ENCODE results near the gene SLC38A10. TPM values are rescaled to one million over a fixed set of nuclear protein-coding genes. Genes with fewer than 3 reads are reported as not detected.

SLC38A10 gene
- total and polyA plus RNA-seq, 4 donors = 22.3 to 118 (median 70.8) TPM

DNA sequence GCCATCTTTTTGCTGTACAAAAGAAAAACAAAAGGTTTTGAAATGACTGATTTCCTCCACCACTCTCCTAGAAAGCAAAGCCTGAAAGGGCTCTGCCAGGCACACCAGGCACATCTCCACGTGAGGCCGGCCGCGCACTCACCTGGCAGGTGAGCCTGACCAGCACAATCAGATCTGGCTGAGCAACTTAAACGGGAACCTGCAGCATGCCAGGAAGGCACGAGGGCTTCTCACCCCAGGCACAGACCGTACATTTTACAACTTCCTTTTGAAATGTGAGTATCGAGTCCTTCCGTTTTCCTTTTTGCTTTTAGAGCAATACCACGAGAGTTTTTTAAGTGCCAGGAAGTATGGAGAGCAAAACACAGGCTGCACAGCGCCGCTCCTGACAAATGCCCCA, 22.5 kb downstream of the SLC38A10 start:
- no peaks in the 10 kb centered on the region for H3K27me3 ChIP-seq (ENCODE audit: control insufficient read depth in 1 of 2, insufficient read depth in 2 of 2, low read length in 1 of 2)
- no peaks in the 10 kb centered on the region for H3K36me3 ChIP-seq (ENCODE audit: control insufficient read depth in 1 of 2, insufficient read depth in 2 of 2, low read length in 1 of 2)
- no peak for ATAC-seq (ENCODE audit: low FRiP score)
- intact Hi-C loops (cut with DNase I) = no loop called here
- 90 to 91% methylated on average over 12 of the region's 12 CpGs for WGBS, 2 donors
- no peak overlapping the region for H3K4me3 ChIP-seq (ENCODE audit: low read length in 2 of 2)
- no peak for DNase-seq
- H3K9me3 ChIP-seq (ENCODE audit: control insufficient read depth, low read length) = no peaks in the 10 kb centered on the region
- no peak overlapping the region for H3K27ac ChIP-seq (ENCODE audit: low read depth in 1 of 2, low read length in 2 of 2)
- H3K4me1 ChIP-seq (ENCODE audit: control insufficient read depth in 1 of 2, insufficient read depth in 2 of 2, low read length in 2 of 2) = no peaks in the 10 kb centered on the region

DNA sequence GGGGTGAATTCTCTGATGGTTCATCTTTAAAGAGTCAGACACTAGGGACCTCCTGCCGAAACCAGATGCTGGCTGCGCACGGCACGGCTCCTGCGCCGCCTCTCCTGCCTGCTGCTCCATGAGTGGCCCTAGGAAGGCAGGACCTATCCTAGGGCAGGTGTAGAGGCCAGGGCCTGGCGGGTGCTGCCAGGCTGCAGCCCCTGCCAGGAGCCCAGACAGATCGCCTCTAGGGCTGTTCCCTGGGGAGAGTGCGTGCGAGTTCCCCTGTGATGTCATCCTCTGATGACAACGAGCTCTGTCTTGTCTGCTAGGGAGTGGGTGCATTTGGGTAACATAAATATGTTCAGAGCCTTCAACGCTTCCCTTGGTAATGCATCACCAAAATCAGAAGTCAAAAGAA, 23.9 kb downstream of the SLC38A10 start:
- ATAC-seq (ENCODE audit: low FRiP score) = no peak
- no peak for DNase-seq
- Histone ChIP-seq H3K36me3 (ENCODE audit: control insufficient read depth in 1 of 2, insufficient read depth in 2 of 2, low read length in 1 of 2) (no peaks in the 10 kb centered on the region), H3K9me3 (ENCODE audit: control insufficient read depth, low read length) (no peaks in the 10 kb centered on the region), H3K27ac (ENCODE audit: low read depth in 1 of 2, low read length in 2 of 2) (no peak overlapping the region), H3K4me3 (ENCODE audit: low read length in 2 of 2) (no peak overlapping the region), H3K27me3 (ENCODE audit: control insufficient read depth in 1 of 2, insufficient read depth in 2 of 2, low read length in 1 of 2) (no peaks in the 10 kb centered on the region), H3K4me1 (ENCODE audit: control insufficient read depth in 1 of 2, insufficient read depth in 2 of 2, low read length in 2 of 2) (no peaks in the 10 kb centered on the region)
- WGBS, 2 donors = 92 to 94% methylated on average over 12 of the region's 12 CpGs
- intact Hi-C loops (cut with DNase I) = no loop called here

DNA sequence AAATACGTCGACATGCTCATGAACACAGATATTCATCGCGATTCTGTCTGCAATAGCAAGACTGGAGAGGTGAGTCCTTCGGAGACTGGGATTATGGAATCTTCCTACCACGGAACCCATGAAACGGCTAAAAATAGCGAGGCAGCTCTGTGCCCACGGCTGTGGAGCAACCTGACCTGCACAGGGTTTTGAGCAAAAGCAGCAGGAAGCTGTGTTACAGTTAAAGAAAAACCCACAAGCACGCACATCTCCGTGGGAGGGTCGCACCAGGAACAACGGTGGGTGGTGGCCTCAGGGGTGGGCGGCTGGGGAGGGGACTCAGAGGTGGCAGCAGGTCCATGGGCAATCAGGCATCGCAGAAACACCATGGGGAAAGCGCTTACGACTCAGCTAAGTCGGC, 24.8 kb downstream of the SLC38A10 start:
- Histone ChIP-seq H3K27me3 (ENCODE audit: control insufficient read depth in 1 of 2, insufficient read depth in 2 of 2, low read length in 1 of 2) (no peaks in the 10 kb centered on the region), H3K4me1 (ENCODE audit: control insufficient read depth in 1 of 2, insufficient read depth in 2 of 2, low read length in 2 of 2) (no peaks in the 10 kb centered on the region), H3K4me3 (ENCODE audit: low read length in 2 of 2) (no peak overlapping the region), H3K36me3 (ENCODE audit: control insufficient read depth in 1 of 2, insufficient read depth in 2 of 2, low read length in 1 of 2) (no peaks in the 10 kb centered on the region), H3K9me3 (ENCODE audit: control insufficient read depth, low read length) (no peaks in the 10 kb centered on the region), H3K27ac (ENCODE audit: low read depth in 1 of 2, low read length in 2 of 2) (no peak overlapping the region)
- intact Hi-C loops (cut with DNase I) = no loop called here
- no peak for DNase-seq
- WGBS, 2 donors = 89 to 93% methylated on average over 18 of the region's 18 CpGs
- ATAC-seq (ENCODE audit: low FRiP score) = no peak

DNA sequence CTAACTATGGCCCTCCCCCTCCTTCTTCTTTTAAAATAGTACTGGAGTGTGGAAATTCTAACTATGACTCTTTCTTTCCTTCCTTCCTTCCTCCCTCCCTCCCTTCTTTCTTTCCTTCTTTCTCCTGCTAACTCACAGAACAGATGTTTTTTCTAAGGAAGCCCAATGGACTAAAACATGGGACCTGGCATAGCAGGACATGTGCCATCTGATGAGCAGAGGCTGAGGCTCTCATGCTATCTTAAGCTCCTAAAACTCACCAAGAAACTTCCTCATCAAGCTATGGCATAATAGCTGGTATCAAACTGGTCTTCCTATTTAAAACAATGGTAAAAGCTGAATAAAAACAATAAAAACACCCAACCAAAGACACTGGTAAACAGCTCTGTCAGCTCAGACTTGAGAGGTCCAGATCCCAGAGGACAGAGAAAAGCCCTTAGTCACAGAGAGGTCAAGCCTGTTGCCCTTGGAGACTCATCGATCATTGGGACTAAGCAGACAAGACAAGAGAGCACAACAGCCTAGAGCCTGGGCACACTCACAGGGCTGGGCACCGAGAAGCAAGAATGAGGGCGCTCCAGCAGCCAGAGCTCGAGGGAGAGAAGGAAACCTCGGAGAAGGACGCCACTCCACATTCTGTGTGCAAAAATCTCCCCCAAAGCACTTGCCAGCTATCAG, 27.6 kb downstream of the SLC38A10 start:
- DNase-seq (no peak), ATAC-seq (ENCODE audit: low FRiP score) (no peak)
- Histone ChIP-seq H3K36me3 (ENCODE audit: control insufficient read depth in 1 of 2, insufficient read depth in 2 of 2, low read length in 1 of 2) (peaks cover 0 to 2% of the 10 kb centered on the region in 2 donors), H3K4me1 (ENCODE audit: control insufficient read depth in 1 of 2, insufficient read depth in 2 of 2, low read length in 2 of 2) (no peaks in the 10 kb centered on the region), H3K4me3 (ENCODE audit: low read length in 2 of 2) (no peak overlapping the region), H3K9me3 (ENCODE audit: control insufficient read depth, low read length) (no peaks in the 10 kb centered on the region), H3K27me3 (ENCODE audit: control insufficient read depth in 1 of 2, insufficient read depth in 2 of 2, low read length in 1 of 2) (no peaks in the 10 kb centered on the region), H3K27ac (ENCODE audit: low read depth in 1 of 2, low read length in 2 of 2) (no peak overlapping the region)
- intact Hi-C loops (cut with DNase I) = no loop called here
- WGBS, 2 donors = 85 to 91% methylated on average over 6 of the region's 6 CpGs

DNA sequence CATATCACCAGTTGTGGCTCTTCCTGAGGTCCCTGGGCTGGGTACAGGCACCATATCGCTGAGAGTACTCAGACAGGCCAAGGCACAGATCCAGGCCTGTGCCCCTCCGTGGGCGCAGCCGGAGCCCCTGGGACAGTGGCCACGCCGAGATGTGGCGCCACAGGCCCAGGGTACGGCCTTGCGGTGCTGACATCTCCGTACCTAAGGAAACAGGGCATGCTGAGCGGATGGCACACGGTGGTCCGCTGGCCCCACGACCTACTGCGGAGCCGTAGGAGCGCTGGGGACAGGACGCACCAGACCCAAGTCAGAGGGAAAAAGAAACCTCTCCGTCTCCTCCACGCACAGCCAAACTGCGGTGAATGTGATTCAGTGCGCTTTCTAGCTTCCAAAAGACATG, 29.5 kb downstream of the SLC38A10 start:
- Histone ChIP-seq H3K4me3 (ENCODE audit: low read length in 2 of 2) (no peak overlapping the region), H3K9me3 (ENCODE audit: control insufficient read depth, low read length) (no peaks in the 10 kb centered on the region), H3K36me3 (ENCODE audit: control insufficient read depth in 1 of 2, insufficient read depth in 2 of 2, low read length in 1 of 2) (peaks cover 0 to 2% of the 10 kb centered on the region in 2 donors), H3K4me1 (ENCODE audit: control insufficient read depth in 1 of 2, insufficient read depth in 2 of 2, low read length in 2 of 2) (no peaks in the 10 kb centered on the region), H3K27me3 (ENCODE audit: control insufficient read depth in 1 of 2, insufficient read depth in 2 of 2, low read length in 1 of 2) (no peaks in the 10 kb centered on the region), H3K27ac (ENCODE audit: low read depth in 1 of 2, low read length in 2 of 2) (no peak overlapping the region)
- DNase-seq (no peak), ATAC-seq (ENCODE audit: low FRiP score) (no peak)
- intact Hi-C loops (cut with DNase I) = no loop called here
- WGBS, 2 donors = 97 to 98% methylated on average over 22 of the region's 22 CpGs

DNA sequence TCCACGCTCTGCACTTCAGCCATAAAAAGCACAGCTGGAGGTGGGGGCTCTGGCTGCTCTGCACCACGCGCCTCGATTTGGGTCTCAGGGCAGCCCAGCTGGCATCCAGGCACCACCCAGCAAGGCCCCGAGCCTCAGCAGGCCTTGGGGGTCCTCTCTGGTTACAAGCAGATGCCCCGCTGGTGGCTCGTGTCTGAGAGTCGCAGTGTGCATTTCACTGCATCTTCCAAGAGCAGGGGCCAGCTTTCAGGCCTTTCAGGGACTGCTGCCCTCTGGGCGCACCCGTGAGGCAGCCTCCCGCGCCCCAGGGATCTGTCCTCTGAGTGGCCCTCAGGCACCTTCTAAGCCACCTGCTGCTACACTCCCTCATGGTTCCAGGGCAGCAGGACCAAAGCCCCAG, 30.5 kb downstream of the SLC38A10 start:
- Histone ChIP-seq H3K4me3 (ENCODE audit: low read length in 2 of 2) (no peak overlapping the region), H3K27me3 (ENCODE audit: control insufficient read depth in 1 of 2, insufficient read depth in 2 of 2, low read length in 1 of 2) (no peaks in the 10 kb centered on the region), H3K9me3 (ENCODE audit: control insufficient read depth, low read length) (no peaks in the 10 kb centered on the region), H3K27ac (ENCODE audit: low read depth in 1 of 2, low read length in 2 of 2) (no peak overlapping the region), H3K36me3 (ENCODE audit: control insufficient read depth in 1 of 2, insufficient read depth in 2 of 2, low read length in 1 of 2) (peaks cover 0 to 2% of the 10 kb centered on the region in 2 donors), H3K4me1 (ENCODE audit: control insufficient read depth in 1 of 2, insufficient read depth in 2 of 2, low read length in 2 of 2) (no peaks in the 10 kb centered on the region)
- intact Hi-C loops (cut with DNase I) = no loop called here
- DNase-seq (no peak), ATAC-seq (ENCODE audit: low FRiP score) (no peak)
- 94 to 95% methylated on average over 12 of the region's 12 CpGs for WGBS, 2 donors

DNA sequence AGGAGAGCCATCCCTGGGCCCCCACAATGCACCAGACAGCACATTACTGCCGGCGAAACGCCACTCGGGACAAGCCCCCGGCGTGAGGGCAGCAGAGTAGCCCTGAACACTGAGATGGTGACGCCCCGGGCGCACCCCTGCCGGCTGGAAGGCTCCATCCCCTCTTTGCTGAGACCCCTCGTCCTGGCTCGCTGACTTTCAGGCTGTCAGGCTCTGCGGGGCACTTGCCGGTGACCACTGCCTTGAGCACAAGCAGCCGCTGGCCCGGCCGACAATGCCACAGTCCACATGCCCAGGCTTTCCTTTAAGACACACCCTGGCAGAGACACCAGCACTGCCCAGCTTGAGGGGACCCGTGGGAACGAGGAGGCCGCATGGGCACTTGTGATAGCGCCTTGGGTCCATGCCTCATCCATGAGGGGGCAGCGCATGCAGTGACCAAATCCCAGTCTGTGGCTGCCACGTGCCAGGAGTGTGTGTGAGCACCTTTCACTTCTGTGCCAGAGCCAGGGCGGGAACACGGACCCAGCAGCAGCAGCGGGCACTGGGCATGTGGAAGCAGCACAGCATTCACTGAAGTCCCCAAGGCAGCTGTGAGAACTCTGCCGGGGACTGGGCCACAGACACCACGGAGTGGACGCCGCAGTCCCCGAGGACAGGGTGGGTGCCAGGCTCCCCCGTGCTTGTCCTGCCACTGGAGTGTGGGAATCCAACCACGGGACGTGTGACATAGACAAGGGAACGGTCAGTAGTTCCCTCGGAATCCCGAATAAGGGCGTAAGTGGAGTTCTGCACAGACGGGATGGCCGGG, 31.5 kb downstream of the SLC38A10 start:
- no peak for DNase-seq
- H3K27me3 ChIP-seq (ENCODE audit: control insufficient read depth in 1 of 2, insufficient read depth in 2 of 2, low read length in 1 of 2) = no peaks in the 10 kb centered on the region
- peak; percentile 30 for ATAC-seq (ENCODE audit: low FRiP score)
- peaks cover 0 to 7% of the 10 kb centered on the region in 2 donors for H3K36me3 ChIP-seq (ENCODE audit: control insufficient read depth in 1 of 2, insufficient read depth in 2 of 2, low read length in 1 of 2)
- H3K4me1 ChIP-seq (ENCODE audit: control insufficient read depth in 1 of 2, insufficient read depth in 2 of 2, low read length in 2 of 2) = no peaks in the 10 kb centered on the region
- 93 to 94% methylated on average over 40 of the region's 40 CpGs for WGBS, 2 donors
- no peak overlapping the region for H3K27ac ChIP-seq (ENCODE audit: low read depth in 1 of 2, low read length in 2 of 2)
- H3K4me3 ChIP-seq (ENCODE audit: low read length in 2 of 2) = no peak overlapping the region
- intact Hi-C loops (cut with DNase I) = no loop called here
- no peaks in the 10 kb centered on the region for H3K9me3 ChIP-seq (ENCODE audit: control insufficient read depth, low read length)

DNA sequence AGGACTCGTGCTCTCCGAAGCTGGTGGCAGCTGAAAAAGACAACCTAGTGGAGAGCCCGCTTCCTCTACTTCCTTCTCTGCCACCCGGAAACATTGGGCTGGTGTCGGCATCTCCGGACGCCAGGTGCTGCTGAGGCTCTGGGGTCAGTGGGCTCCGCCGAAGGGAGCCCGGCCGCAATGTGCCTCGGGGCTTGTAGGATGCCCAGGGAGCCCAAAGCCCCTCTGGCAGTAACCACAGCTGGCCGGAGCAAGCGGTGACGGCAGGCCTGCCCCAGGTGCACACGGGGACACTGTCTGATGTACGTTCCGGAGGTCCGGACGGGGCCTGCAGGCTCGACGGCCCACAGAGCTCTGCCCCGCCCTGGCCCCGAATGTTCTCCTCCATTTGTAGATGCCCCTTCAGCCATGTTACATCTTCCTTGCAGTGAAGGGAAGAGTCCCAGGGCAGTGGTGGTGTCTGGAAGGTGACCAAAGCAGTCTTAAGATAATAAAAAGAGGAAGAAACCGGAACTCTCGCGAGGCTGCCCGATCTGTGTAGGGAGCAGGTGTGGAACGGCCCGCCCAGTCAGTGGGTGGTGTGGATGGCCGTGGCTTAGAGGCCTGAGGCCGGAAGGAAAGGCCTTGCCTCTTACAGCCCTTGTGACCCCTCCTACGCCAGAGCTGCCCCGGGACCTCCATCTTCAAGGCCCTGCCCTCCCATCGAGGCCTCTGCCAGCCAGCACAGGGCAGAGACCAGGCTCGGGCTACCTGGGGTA, 33.3 kb downstream of the SLC38A10 start:
- no peak for DNase-seq
- no peaks in the 10 kb centered on the region for H3K27me3 ChIP-seq (ENCODE audit: control insufficient read depth in 1 of 2, insufficient read depth in 2 of 2, low read length in 1 of 2)
- peaks cover 0 to 7% of the 10 kb centered on the region in 2 donors for H3K36me3 ChIP-seq (ENCODE audit: control insufficient read depth in 1 of 2, insufficient read depth in 2 of 2, low read length in 1 of 2)
- no peak overlapping the region for H3K27ac ChIP-seq (ENCODE audit: low read depth in 1 of 2, low read length in 2 of 2)
- H3K4me1 ChIP-seq (ENCODE audit: control insufficient read depth in 1 of 2, insufficient read depth in 2 of 2, low read length in 2 of 2) = no peaks in the 10 kb centered on the region
- no peak for ATAC-seq (ENCODE audit: low FRiP score)
- H3K9me3 ChIP-seq (ENCODE audit: control insufficient read depth, low read length) = no peaks in the 10 kb centered on the region
- H3K4me3 ChIP-seq (ENCODE audit: low read length in 2 of 2) = no peak overlapping the region
- 93% methylated on average over 36 of the region's 36 CpGs for WGBS, 2 donors
- intact Hi-C loops (cut with DNase I) = no loop called here
